GM21528 (cell line): Measurements from ENCODE around the gene PUS7.
"Not testable (repeated sequence)": the region's sequence is repeated elsewhere in the genome, so short reads cannot be mapped to it uniquely, and the experiment has no call there.

Source experiments
- ATAC-seq: cut with Tn5 transposase; IDR thresholded peaks from one replicate; pipeline ENCODE4 v1.9.1; 2021; ENCODE audit warnings: mild to moderate bottlenecking, moderate library complexity; ENCODE audit not compliant: unreplicated experiment, low FRiP score

The PUS7 gene

DNA sequence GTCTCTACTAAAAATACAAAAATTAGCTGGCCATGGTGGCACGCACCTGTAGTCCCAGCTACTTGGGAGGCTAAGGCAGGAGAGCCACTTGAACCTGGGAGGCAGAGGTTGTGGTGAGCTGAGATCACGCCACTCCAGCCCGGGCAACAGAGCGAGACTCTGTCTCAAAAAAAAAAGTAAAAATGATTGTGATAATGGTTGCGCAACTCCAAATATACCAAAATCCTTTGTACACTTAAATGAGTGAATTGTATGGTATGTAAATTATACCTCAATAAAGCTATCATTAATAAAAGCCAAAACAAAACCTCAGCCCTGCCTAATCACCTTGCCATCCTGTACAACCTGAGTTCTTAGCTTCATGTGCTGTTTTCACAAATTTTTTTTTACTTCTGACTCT, 71.2 kb downstream of the PUS7 start:
- ATAC-seq: not testable (repeated sequence)

DNA sequence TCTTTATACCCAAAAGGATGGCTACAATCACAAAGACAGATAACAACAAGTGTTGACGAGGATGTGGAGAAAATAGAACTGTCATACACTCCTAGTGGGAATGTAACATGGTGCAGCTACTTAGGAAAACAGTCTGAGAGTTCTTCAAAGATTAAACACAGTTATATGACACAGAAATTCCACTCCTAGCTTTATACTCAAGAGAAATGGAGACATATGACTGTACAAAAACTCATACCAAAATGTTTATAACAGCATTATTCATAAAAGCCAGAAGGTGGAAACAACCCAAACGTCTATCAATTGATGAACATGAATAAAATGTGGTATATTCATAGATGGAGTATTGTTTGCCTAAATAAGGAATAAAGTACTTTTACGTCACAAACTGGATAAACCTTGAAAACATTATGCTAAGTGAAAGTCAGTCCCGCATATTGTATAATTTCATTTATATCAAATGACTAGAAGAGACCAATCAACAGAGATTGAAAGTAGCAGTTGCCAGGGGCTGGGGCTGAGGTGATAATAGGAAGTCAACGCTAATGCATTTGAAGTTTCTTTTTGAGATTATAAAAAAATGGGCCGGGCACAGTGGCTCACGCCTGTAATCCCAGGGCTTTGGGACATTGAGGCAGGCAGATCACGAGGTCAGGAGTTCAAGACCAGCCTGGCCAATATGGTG, 71.8 kb downstream of the PUS7 start:
- no peak for ATAC-seq

DNA sequence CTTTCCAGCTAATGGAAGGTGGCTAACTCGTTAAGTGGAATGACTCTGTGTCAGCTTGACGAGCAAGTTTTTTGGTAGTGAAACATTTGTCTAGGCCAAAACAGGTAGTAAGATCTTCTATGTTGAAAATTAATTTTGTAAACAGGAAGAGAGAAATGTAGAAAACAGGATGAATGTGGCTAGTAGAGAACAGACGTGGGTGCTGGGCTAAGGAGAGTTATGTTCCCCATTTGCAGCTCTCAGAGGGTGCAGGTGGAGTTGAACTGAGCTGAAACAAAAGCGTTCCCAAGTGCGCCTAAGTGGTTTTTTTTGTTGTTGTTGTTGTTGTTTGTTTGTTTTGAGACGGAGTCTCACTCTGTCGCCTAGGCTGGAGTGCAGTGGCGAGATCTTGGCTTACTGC, 73.9 kb downstream of the PUS7 start:
- peak; percentile 64 for ATAC-seq

DNA sequence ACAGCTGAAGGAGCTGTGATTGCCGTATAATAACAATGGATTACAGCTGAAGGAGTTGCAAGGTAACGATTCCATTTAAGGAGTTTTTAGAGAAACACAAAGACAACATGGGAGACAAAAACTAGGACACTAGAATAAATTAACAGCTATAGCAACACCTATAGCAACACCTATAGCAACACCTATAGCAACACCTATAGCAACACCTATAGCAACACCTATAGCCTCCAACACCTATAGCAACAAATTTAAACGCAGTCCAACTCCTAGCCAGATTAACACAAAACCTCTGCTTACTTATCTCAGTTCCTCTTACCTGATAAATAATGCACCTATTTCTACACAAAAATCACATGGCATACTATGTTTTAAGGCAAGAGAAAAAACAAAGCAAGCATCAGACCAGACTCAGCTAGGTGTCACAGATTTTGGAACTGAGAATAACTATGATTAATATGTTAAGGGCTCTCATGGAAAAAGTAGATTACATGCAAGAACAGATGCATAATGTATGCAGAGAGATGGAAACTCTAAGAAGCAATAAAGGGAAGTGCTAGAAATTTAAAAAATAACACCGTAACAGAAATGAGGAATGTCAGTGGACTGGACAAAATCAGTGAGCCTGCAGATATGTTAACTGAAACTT, 77.6 kb downstream of the PUS7 start:
- ATAC-seq: no peak

DNA sequence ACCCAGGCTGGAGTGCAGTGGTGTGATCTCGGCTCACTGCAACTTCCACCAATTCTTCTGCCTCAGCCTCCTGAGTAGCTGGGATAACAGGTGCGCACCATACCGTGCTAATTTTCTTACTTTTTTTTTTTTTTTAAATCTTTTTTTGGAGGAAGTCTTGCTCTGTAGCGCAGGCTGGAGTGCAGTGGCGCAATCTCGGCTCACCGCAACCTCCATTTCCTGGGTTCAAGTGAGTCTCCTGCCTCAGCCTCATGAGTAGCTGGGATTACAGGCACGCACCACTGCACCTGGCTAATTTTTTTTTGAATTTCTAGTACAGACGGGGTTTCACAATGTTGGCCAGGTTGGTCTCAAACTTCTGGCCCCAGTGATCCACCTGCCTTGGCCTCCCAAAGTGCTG, 79.9 kb downstream of the PUS7 start:
- ATAC-seq: not testable (repeated sequence)

DNA sequence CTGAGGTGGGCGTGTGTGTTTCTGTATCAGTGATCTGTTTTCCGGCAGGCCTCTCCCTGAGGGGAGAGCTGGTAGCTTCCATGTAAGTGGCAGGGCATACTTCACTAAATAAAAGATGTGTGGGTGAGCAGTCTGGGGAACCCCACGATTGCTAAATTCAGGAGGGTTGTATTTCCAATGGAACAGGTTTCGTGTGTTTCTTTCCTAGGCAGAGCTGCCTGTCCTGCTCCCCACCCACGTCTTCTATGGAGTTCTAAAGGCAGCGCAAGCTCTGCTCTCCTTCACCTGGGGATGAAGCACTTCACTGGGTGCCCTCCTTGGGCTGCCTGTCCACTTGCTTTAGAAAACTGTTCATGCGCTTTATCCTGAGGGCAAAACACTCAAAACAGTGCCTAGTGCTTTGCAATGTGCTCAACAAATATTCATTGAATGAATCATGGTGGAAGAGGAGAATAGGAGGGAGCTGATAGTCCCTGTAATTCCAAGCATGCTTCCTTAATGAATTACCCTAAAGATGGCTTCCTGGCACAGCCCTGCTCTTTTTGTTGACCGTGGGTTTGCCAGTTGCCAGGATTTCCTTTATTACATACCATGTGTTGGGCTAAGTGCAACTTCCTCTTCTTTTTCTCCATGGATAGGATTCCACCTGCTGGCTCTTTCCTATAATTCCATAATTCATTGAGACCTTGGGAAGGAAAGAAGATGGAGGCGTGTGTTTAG, 82.7 kb downstream of the PUS7 start:
- ATAC-seq: no peak

DNA sequence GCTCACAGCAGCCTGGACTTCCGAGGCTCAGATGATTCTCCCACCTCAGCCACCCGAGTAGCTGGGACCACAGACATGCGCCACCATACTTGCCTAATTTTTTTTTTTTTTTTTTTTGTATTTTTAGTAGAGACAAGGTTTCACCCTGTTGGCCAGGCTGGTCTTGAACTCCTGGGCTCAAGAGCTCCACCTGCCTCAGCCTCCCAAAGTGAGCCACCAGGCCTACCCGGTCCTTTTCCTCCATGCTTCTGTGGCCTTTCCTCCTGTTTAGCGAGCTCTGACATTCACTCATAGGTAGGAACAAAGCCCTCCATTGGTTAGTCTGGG, 83.3 kb downstream of the PUS7 start:
- ATAC-seq: no peak

DNA sequence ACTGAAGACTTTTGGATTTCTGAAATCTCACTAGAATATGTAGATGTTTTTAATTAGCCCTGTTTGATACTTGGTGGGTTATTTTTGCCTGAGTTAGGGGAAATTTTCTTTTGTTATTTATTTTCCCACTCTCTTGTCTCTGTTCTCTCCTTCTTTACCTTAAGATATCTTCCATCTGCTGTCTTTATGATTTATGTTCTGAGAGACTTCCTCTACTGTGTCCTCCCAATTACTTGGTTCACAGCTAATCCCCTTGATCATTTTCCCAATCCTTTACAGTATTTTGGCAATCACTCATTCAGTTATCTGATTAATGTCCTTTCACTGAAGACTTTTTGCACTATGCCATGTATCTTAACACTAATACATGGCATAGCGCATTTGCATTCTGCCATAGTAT, 83.8 kb downstream of the PUS7 start:
- ATAC-seq: no peak

DNA sequence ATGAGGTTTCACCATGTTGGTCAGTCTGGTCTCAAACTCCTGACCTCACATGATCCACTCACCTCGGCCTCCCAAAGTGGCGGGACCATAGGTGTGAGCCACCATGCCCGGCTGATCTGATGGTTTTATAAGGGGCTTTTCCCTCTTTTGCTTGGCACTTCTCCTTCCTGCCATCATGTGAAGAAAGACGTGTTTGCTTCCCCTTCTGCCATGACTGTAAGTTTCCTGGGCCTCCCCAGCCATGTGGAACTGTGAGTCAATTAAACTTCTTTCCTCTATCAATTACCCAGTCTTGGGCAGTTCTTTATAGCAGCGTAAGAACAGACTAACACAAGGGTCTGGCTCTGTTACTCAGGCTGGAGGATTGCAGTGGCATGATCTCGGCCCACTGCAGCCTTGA, 84.7 kb downstream of the PUS7 start:
- not testable (repeated sequence) for ATAC-seq

DNA sequence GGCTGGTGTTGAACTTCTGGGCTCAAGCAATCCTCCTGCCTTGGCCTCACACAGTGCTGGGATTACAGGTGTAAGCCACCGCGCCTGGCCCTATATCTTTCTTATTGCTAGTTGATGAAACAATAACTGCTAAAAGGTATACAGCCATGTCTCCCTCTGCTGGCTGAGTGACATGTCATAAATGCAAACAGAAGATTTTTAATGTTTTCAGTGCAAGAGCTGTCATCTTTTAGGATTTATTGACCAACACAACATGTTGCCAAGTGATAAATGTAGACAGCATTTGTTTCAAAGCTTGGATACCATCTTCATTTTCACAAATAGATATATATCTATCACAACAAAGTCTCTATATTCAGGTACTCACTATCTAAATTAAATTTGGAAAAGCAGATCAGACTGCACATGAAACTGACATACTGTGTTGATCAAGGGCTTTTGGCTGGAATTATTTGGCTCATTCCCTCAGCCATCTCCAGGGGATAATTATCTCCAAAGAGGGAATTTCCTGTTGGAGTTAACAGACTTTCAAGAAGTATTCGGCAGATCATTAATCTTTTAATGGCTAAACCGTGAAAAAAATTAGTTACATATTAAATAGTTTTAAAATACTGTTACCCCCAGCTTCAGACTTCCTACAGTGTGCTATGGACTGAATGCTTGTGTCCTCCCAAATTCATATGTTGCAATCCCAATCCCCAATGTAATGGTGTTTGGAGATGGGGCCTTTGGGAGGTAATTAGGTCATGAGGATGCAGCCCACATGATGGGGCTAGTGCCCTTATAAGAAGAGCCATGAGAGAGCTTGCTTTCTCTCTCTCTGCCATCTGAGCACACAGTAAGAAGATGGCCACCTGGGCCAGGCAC, 92.1 kb downstream of the PUS7 start:
- ATAC-seq: no peak

DNA sequence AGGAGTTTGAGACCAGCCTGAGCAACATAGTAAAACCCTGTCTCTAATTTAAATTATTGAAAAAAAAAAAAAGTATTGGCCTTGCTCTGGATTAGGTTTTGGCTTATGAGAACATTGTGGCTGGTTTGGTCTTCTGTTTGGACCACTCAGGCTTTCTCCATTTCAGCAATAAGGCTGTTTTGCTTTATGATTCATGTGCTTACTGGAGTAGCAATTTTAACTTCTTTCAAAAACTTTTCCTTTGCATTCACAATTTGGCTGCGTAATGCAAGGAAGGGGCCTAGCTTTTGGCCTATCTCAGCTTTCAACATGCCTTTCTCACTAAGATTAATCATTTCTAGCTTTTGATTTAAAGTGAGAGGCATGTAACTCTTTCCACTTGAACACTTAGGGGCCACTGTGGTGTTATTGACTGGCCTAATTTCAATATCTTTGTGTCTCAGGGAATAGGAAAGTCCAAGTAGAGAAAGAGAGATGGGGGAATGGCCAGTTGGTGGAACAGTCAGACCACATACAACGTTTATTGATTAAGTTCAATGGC, 95.4 kb downstream of the PUS7 start:
- ATAC-seq: no peak

DNA sequence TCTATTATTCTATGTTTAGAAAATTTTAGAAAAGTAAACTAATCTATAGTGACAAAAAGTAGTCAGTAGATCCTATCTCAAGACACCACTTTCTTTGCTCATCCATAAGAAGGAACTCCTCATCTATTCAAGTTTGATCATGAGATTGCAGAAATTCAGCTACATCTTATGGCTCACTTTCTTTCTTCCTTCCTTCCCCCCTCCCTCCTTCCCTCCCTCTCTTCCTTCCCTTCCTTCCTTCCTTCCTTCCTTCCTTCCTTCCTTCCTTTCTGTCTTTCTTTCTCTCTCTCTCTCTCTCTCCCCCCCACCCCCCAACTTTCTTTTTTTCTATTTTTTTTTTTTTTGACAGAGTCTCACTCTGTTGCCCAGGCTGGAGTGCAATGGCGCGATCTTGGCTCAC, 98.1 kb downstream of the PUS7 start:
- ATAC-seq: no peak

DNA sequence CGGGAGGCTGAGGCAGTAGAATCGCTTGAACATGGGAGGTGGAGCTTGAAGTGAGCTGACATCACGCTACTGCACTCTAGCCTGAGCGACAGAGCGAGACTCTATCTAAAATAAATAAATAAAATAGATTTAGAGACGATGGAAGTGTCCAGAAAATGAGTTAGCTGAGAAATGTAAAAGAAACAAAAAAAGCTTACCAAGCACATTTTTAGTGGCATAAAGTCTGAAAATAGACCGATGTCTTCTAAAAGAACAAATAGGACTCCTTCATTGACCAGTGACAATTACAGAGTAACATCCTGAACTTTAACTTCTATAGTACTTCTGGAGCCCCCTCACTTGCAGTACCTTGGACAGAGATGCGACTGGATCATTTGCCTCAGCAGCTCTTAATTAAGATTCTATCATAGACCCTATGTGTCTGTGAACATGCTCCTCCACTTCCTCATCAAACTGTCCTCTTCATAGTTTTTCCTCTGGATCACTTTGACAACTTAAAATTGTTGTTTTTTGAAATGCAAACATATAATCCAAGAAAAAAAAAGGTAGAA, 108.1 kb downstream of the PUS7 start:
- ATAC-seq: no peak

DNA sequence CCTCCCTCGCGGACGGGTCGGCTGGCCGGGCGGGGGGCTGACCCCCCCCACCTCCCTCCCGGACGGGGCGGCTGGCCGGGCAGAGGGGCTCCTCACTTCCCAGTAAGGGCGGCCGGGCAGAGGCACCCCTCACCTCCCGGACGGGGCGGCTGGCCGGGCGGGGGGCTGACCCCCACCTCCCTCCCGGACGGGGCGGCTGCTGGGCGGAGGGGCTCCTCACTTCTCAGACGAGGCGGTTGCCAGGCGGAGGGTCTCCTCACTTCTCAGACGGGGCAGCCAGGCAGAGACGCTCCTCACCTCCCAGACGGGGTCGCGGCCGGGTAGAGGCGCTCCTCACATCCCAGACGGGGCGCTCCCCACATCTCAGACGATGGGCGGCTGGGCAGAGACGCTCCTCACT, 111.3 kb downstream of the PUS7 start:
- ATAC-seq: not testable (repeated sequence)

DNA sequence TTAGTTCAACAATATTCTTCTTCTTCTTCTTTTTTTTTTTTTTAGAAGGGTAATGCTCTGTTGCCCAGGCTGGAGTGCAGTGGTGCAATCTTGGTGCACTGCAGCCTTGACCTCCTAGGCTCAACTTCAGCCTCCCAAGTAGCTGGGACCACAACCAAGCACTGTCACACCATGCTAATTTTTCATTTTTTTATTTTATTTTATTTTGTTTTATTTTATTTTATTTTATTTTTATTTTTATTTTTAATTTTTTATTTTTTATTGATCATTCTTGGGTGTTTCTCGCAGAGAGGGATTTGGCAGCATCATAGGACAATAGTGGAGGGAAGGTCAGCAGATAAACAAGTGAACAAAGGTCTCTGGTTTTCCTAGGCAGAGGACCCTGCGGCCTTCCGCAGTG, 112.3 kb downstream of the PUS7 start:
- not testable (repeated sequence) for ATAC-seq

DNA sequence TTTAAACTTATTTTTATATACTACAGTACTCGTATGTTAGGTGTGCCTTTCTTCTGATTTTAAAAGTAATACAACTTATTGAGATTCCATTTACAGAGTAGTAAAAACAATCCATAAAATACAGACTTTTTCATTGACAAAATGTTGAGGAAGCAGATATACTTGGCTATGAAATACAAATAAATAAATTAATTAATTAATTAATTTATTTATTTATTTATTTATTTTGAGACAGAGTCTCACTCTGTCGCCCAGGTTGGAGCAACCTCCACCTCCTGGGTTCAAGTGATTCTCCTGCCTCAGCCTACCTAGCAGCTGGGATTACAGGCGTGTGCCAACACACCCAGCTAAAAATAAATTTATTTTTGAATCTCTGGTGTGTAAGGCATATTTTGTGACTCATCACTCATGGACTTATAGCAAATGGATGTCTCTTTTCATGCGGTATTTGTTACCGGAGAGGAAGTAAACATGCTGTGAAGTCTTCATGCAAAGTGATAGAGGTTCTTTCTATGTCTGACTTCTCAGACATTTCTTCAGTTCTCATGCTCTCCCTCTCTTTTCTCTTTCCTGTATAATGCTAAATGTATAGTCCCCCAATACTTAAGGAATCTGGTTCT, 113.2 kb downstream of the PUS7 start:
- no peak for ATAC-seq
